Measurements from ENCODE around the gene C11orf58. TPM values are rescaled to one million over a fixed set of nuclear protein-coding genes. Genes with fewer than 3 reads are reported as not detected.

The C11orf58 gene
- total RNA-seq, 3 donors from 2014 or later: 63.6 to 124 (median 65.5) TPM

GRCh38 chr11:16744128-16744725, 5.8 kb downstream of the C11orf58 start:
- H3K36me3 ChIP-seq (ENCODE audit: low read depth): no peaks in the 10 kb centered on the region
- no peak for DNase-seq
- intact Hi-C loops (cut with DNase I, micrococcal nuclease): no loop called here
- peaks cover 11% of the 10 kb centered on the region for H3K4me1 ChIP-seq (ENCODE audit: low read depth)
- no peak for ATAC-seq
- H3K4me3 ChIP-seq: no peak overlapping the region
- no peak for TF ChIP-seq CTCF (IDR thresholded peaks at IDR 0.05)
- H3K9me3 ChIP-seq: no peaks in the 10 kb centered on the region

GRCh38 chr11:16745950-16746605, 7.6 kb downstream of the C11orf58 start:
- DNase-seq: no peak
- intact Hi-C loops (cut with DNase I, micrococcal nuclease): no loop called here
- TF ChIP-seq CTCF (IDR thresholded peaks at IDR 0.05): no peak
- no peak overlapping the region for H3K4me3 ChIP-seq
- no peak for ATAC-seq
- no peaks in the 10 kb centered on the region for H3K4me1 ChIP-seq (ENCODE audit: low read depth)
- peaks cover 15% of the 10 kb centered on the region for H3K36me3 ChIP-seq (ENCODE audit: low read depth)
- H3K9me3 ChIP-seq: no peaks in the 10 kb centered on the region

- no peak for DNase-seq
- Histone ChIP-seq H3K4me3 (no peak overlapping the region), H3K4me1 (ENCODE audit: low read depth) (no peaks in the 10 kb centered on the region), H3K9me3 (no peaks in the 10 kb centered on the region), H3K36me3 (ENCODE audit: low read depth) (peaks cover 24% of the 10 kb centered on the region)
- ATAC-seq: no peak
- intact Hi-C loops (cut with DNase I, micrococcal nuclease): no loop called here
- TF ChIP-seq CTCF (IDR thresholded peaks at IDR 0.05): no peak
Observed at GRCh38 chr11:16749092-16749491, 10.6 kb downstream of the C11orf58 start.

- no peaks in the 10 kb centered on the region for H3K4me1 ChIP-seq (ENCODE audit: low read depth)
- no peak for DNase-seq
- H3K9me3 ChIP-seq: no peaks in the 10 kb centered on the region
- intact Hi-C loops (cut with DNase I, micrococcal nuclease): no loop called here
- H3K36me3 ChIP-seq (ENCODE audit: low read depth): peaks cover 25% of the 10 kb centered on the region
- no peak for TF ChIP-seq CTCF (IDR thresholded peaks at IDR 0.05)
- no peak for ATAC-seq
- H3K4me3 ChIP-seq: no peak overlapping the region
Observed at GRCh38 chr11:16749666-16750065, 11.2 kb downstream of the C11orf58 start.

- no peak for ATAC-seq
- TF ChIP-seq CTCF (IDR thresholded peaks at IDR 0.05): no peak
- no peak for DNase-seq
- Histone ChIP-seq H3K4me3 (no peak overlapping the region), H3K4me1 (ENCODE audit: low read depth) (no peaks in the 10 kb centered on the region), H3K36me3 (ENCODE audit: low read depth) (peaks cover 28% of the 10 kb centered on the region), H3K9me3 (no peaks in the 10 kb centered on the region)
- intact Hi-C loops (cut with DNase I, micrococcal nuclease): no loop called here
Observed at GRCh38 chr11:16750417-16750816, 12.0 kb downstream of the C11orf58 start.

Measured in mucosa of descending colon (tissue), 3 donors.